PC-3 (cell line): ENCODE results near the gene RAP2B. TPM values are rescaled to one million over a fixed set of nuclear protein-coding genes. Genes with fewer than 3 reads are reported as not detected.

Source experiments
- ATAC-seq: fragments of 200-7000 bp; cut with Tn5 transposase; 2 replicates; pipeline ENCODE4 v1.9.1; 2020; ENCODE audit warnings: mild to moderate bottlenecking, moderate library complexity
- BruUV-seq: library from RNA; stranded (reverse); fragments of 400-500 nt; replicated peaks from 2 replicates; lab custom pipeline; 2021; lab: Mats Ljungman, UMichigan
- CTCF ChIA-PET: fragments of 300-600 bp; sonication (Branson Sonifier 250); formaldehyde crosslinking; loops from one replicate; lab custom pipeline; 2022; ENCODE audit warnings: antibody characterized with exemption; lab: Charles Lee
- POLR2A ChIA-PET: fragments of 300-600 bp; sonication (Branson Sonifier 250); formaldehyde crosslinking; loops from one replicate; lab custom pipeline; 2022; ENCODE audit warnings: antibody characterized with exemption; ENCODE audit not compliant: unreplicated experiment; lab: Charles Lee
- DNase-seq: peaks from one replicate; pipeline ENCODE4 v3.0.0-alpha.2; 2015
- H2AFZ ChIP-seq: fragments of 300-600 bp; sonication (generic); 2 replicates; pipeline ENCODE4 v1.6.0; 2016; ENCODE audit warnings: antibody characterized with exemption, low read length
- H3F3A ChIP-seq: fragments of 300-600 bp; sonication (generic); one replicate; pipeline ENCODE4 v1.6.0; 2017; ENCODE audit warnings: antibody characterized with exemption, low read length, control low read depth, mild to moderate bottlenecking; ENCODE audit not compliant: unreplicated experiment
- H3K27ac ChIP-seq: fragments of 300-600 bp; sonication (generic); 2 replicates; pipeline ENCODE4 v1.5.1; 2016; ENCODE audit warnings: mild to moderate bottlenecking, low read length
- H3K27me3 ChIP-seq: fragments of 300-600 bp; sonication (generic); 2 replicates; pipeline ENCODE4 v1.6.1; 2016; ENCODE audit warnings: low read length, mixed read lengths
- H3K36me3 ChIP-seq: fragments of 300-600 bp; sonication (generic); 2 replicates; pipeline ENCODE4 v1.6.1; 2016; ENCODE audit warnings: low read depth, mixed run types, low read length, mixed read lengths
- H3K4me1 ChIP-seq: fragments of 300-600 bp; sonication (generic); 2 replicates; pipeline ENCODE4 v1.5.1; 2016; ENCODE audit warnings: low read length; ENCODE audit not compliant: insufficient read depth
- H3K4me2 ChIP-seq: fragments of 300-600 bp; sonication (generic); 2 replicates; pipeline ENCODE4 v1.6.0; 2016; ENCODE audit warnings: low read length
- H3K4me3 ChIP-seq: fragments of 300-600 bp; sonication (generic); 2 replicates; pipeline ENCODE4 v1.5.1; 2016; ENCODE audit warnings: mild to moderate bottlenecking, low read length, mixed read lengths
- H3K79me2 ChIP-seq: fragments of 300-600 bp; sonication (generic); 2 replicates; pipeline ENCODE4 v1.6.1; 2017; ENCODE audit warnings: low read length, mixed read lengths
- H3K9ac ChIP-seq: fragments of 300-600 bp; sonication (generic); 2 replicates; pipeline ENCODE4 v1.6.0; 2016; ENCODE audit warnings: mild to moderate bottlenecking, low read length
- H3K9me2 ChIP-seq: fragments of 300-600 bp; sonication (generic); replicated peaks from 2 replicates; pipeline ENCODE4 v1.6.1; 2016; ENCODE audit warnings: mixed run types, low read length, mixed read lengths
- H3K9me3 ChIP-seq: fragments of 300-600 bp; sonication (generic); 2 replicates; pipeline ENCODE4 v1.6.1; 2016; ENCODE audit warnings: low read length, mixed read lengths
- H4K20me1 ChIP-seq: fragments of 300-600 bp; sonication (generic); 2 replicates; pipeline ENCODE4 v1.6.1; 2016; ENCODE audit warnings: low read length, mixed read lengths
- EZH2 ChIP-seq: fragments of 300-600 bp; sonication (generic); IDR thresholded peaks from one replicate; pipeline ENCODE4 v1.6.1; 2017; ENCODE audit warnings: antibody characterized with exemption, mild to moderate bottlenecking, low read length; ENCODE audit not compliant: unreplicated experiment
- EZH2phosphoT487 ChIP-seq: fragments of 300-600 bp; sonication (generic); IDR thresholded peaks from 2 replicates; pipeline ENCODE4 v1.6.1; 2018; ENCODE audit warnings: mild to moderate bottlenecking, antibody characterized with exemption, low read length, borderline replicate concordance
- intact Hi-C: fragments of 100-400 bp; cut with micrococcal nuclease; formaldehyde crosslinking; loops from 2 replicates; pipeline ENCODE4 v1.9.0; 2023
- total RNA-seq: library from RNA; depleted of rRNA; stranded (reverse); fragments of >200 nt; gene quantifications from 2 replicates; pipeline ENCODE4 v1.2.3, GENCODE V29; 2014
- TF ChIP-seq, protein P1 (sequence below): fragments of 300-600 bp; sonication (generic); conservative IDR thresholded peaks from 2 replicates; pipeline ENCODE4 v1.5.1; 2017; ENCODE audit warnings: antibody characterized with exemption, low read depth, mild to moderate bottlenecking, low read length

Gene RAP2B
- total RNA-seq, 1 experiment from 2014 or later: 37.8 TPM

- no peaks in the 10 kb centered on the region for H3K27me3 ChIP-seq
- H4K20me1 ChIP-seq: peaks cover 56% of the 10 kb centered on the region
- intact Hi-C loops: loop anchor here (2.0 to 10.0 kb wide), 5 partner anchors 37 to 741 kb away; no protein-coding TSS in a partner anchor
- BruUV-seq: no TSS peak
- H2AFZ ChIP-seq: no peak overlapping the region
- H3K4me2 ChIP-seq: peak overlapping the region; percentile 93
- no peaks in the 10 kb centered on the region for H3K9me3 ChIP-seq
- peak overlapping the region; percentile 90 for H3K9ac ChIP-seq
- no peak for ATAC-seq
- H3K4me3 ChIP-seq: peak overlapping the region; percentile 95
- peaks cover 30% of the 10 kb centered on the region for H3K36me3 ChIP-seq
- no peaks in the 10 kb centered on the region for H3K9me2 ChIP-seq
- DNase-seq: no peak
- peaks cover 69% of the 10 kb centered on the region for H3K79me2 ChIP-seq
- TF ChIP-seq, protein P1, sequence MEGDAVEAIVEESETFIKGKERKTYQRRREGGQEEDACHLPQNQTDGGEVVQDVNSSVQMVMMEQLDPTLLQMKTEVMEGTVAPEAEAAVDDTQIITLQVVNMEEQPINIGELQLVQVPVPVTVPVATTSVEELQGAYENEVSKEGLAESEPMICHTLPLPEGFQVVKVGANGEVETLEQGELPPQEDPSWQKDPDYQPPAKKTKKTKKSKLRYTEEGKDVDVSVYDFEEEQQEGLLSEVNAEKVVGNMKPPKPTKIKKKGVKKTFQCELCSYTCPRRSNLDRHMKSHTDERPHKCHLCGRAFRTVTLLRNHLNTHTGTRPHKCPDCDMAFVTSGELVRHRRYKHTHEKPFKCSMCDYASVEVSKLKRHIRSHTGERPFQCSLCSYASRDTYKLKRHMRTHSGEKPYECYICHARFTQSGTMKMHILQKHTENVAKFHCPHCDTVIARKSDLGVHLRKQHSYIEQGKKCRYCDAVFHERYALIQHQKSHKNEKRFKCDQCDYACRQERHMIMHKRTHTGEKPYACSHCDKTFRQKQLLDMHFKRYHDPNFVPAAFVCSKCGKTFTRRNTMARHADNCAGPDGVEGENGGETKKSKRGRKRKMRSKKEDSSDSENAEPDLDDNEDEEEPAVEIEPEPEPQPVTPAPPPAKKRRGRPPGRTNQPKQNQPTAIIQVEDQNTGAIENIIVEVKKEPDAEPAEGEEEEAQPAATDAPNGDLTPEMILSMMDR: no peak
- TF ChIP-seq EZH2phosphoT487 (no peak), EZH2 (no peak)
- no peaks in the 10 kb centered on the region for H3F3A ChIP-seq
- H3K4me1 ChIP-seq: peaks cover 42% of the 10 kb centered on the region
- H3K27ac ChIP-seq: no peak overlapping the region
- POLR2A ChIA-PET: interaction anchor here (0.6 kb wide), 3 partner anchors 47 to 125 kb away, joined by 3 to 8 read pairs (median 4); no protein-coding TSS in a partner anchor
- CTCF ChIA-PET: interaction anchor here (2.3 kb wide), 1 partner anchor 121 kb away, joined by 12 read pairs; no protein-coding TSS in a partner anchor
These were observed 1.9 kb downstream of the RAP2B start for GRCh38 chr3:153163756-153164550.

- CTCF ChIA-PET: interaction anchor here (0.5 to 2.3 kb wide), 2 partner anchors 34 to 122 kb away, joined by 3 to 12 read pairs; no protein-coding TSS in a partner anchor
- Histone ChIP-seq H3K4me2 (peak overlapping the region; percentile 93), H3K4me3 (peak overlapping the region; percentile 95), H3K4me1 (peaks cover 29% of the 10 kb centered on the region), H3K27me3 (no peaks in the 10 kb centered on the region), H3K9me2 (no peaks in the 10 kb centered on the region), H3K36me3 (peaks cover 30% of the 10 kb centered on the region), H2AFZ (no peak overlapping the region), H3K27ac (no peak overlapping the region), H4K20me1 (peaks cover 56% of the 10 kb centered on the region), H3K9me3 (no peaks in the 10 kb centered on the region), H3K79me2 (peaks cover 76% of the 10 kb centered on the region), H3K9ac (peak overlapping the region; percentile 90), H3F3A (no peaks in the 10 kb centered on the region)
- no TSS peak for BruUV-seq
- POLR2A ChIA-PET: interaction anchor here (0.6 to 0.7 kb wide), 3 partner anchors 10 to 129 kb away, joined by 3 to 5 read pairs (median 4); no protein-coding TSS in a partner anchor
- ATAC-seq (no peak), DNase-seq (peak; percentile 33)
- intact Hi-C loops: loop anchor here (1.0 to 10.0 kb wide), 2 partner anchors 119 to 740 kb away; no protein-coding TSS in a partner anchor
- no peak for TF ChIP-seq EZH2phosphoT487
- TF ChIP-seq, protein P1: peak; percentile 68
These were observed 3.2 kb downstream of the RAP2B start for GRCh38 chr3:153165261-153165681.
